Lower leg skin (tissue), 3 donors: ENCODE data around the gene CLDN12.

ENCODE experiments used
- CTCF ChIP-seq, 3 donors: fragments of 450-650 bp; IDR thresholded peaks; one replicate each; pipeline ENCODE4 v1.5.1; 2016; ENCODE audit warnings: antibody characterized with exemption in 3 of 3, mild to moderate bottlenecking in 3 of 3, moderate library complexity in 2 of 3
- POLR2A ChIP-seq, 2 donors: fragments of 450-650 bp; IDR thresholded peaks; one replicate each; pipeline ENCODE4 v1.6.1; 2016 to 2017; ENCODE audit warnings: antibody characterized with exemption in 2 of 2, mild to moderate bottlenecking in 1 of 2, moderate library complexity in 1 of 2

DNA sequence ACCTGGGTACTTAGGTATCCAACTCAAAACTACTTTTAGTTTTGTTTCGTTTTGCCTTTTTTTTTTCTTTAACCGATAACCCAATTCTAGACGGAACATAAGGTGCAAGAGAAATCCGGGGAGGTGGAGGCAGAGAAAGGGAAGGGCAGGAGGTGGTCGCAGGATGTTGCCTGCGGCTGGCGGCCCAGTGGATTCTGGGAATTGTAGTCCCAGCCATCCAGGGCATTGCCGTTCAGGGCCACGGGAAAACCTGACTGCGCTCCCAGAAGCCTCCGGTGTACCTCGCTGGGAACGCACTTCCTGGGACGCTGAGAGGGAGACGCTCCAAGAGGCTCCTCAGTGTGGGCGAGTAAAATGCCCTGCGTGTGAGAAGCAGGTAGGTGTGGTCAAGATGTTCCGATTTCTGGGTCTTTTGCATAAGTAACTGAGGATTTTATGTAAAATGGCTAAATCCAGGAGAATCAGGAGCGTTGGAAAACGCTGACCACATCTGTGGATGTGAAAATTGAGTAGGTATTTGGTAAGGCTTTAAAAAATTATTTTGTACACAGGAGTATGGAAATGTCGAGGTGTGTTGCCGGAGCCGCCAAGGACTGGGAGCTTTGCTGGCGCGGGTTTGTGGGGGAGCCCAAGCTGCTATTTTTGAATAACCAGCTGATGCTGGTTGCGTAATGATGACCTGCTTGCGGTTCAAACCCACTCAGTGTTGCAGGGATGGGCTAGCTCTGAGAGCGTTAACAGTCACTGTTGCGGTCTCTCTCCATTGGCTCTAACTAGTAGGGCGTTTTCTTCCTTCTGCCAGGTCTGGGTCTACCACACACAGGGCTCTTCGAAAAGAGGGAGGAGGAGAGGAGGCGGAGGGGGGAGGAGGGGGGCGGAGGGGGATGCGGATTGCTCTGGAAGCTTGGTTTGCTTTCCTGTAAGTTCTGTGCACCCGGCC, at the start of gene CLDN12:
- TF ChIP-seq POLR2A (IDR thresholded peaks at IDR 0.05) (no peak), CTCF (IDR thresholded peaks at IDR 0.05) (no peak)
